K562 (cell line): ENCODE data around the gene EMD. TPM values are rescaled to one million over a fixed set of nuclear protein-coding genes. Genes with fewer than 3 reads are reported as not detected.

Experiments used
- CBX2 ChIP-seq: fragments of 200-600 bp; sonication (generic); IDR thresholded peaks from one replicate; pipeline ENCODE4 v1.6.1; 2012; ENCODE audit warnings: mild to moderate bottlenecking, low read length, inconsistent platforms; ENCODE audit not compliant: insufficient read depth, poor library complexity, severe bottlenecking
- CBX5 ChIP-seq: IDR thresholded peaks from 2 replicates; pipeline ENCODE4 v1.6.1; 2014; ENCODE audit warnings: low read depth, borderline replicate concordance
- CC2D1A ChIP-seq: fragments of 450-650 bp; IDR thresholded peaks from 2 replicates; pipeline ENCODE4 v1.6.1; 2017; ENCODE audit warnings: mild to moderate bottlenecking
- E2F3 ChIP-seq: fragments of 250-450 bp; sonication (Bioruptor Pico); IDR thresholded peaks from 2 replicates; pipeline ENCODE4 v1.4.0; 2020; ENCODE audit warnings: mild to moderate bottlenecking
- EGR1 ChIP-seq: fragments of 450-650 bp; conservative IDR thresholded peaks from 2 replicates; pipeline ENCODE4 v1.6.1; 2017; ENCODE audit warnings: mild to moderate bottlenecking
- L3MBTL2 ChIP-seq: fragments of 450-650 bp; IDR thresholded peaks from 2 replicates; pipeline ENCODE4 v1.6.1; 2016; ENCODE audit warnings: mild to moderate bottlenecking, moderate library complexity
- MTF1 ChIP-seq: fragments of 250-450 bp; sonication (Bioruptor Pico); IDR thresholded peaks from 2 replicates; pipeline ENCODE4 v1.9.0; 2021; ENCODE audit warnings: moderate library complexity, mild to moderate bottlenecking, inconsistent platforms, borderline replicate concordance
- MXI1 ChIP-seq: IDR thresholded peaks from 2 replicates; pipeline ENCODE4 v1.6.1; 2011; ENCODE audit warnings: low read depth, mild to moderate bottlenecking, improper control_type of control experiment, low read length
- RFX1 ChIP-seq: fragments of 450-650 bp; IDR thresholded peaks from 2 replicates; pipeline ENCODE4 v1.6.1; 2016; ENCODE audit warnings: mild to moderate bottlenecking, moderate library complexity
- TCFL5 ChIP-seq: fragments of 250-450 bp; sonication (Bioruptor Pico); conservative IDR thresholded peaks from 2 replicates; pipeline ENCODE4 v1.6.1; 2021; ENCODE audit warnings: mild to moderate bottlenecking, moderate library complexity, matching md5 sums
- TEAD1 ChIP-seq, 2 experiments: fragments of 450-650 bp in 1 of 2; sonication (generic) in 1 of 2; formaldehyde crosslinking; IDR thresholded peaks; 2 replicates each; pipeline versions ENCODE4 v1.4.0 to v1.8.0; 2020 to 2022; ENCODE audit warnings: mild to moderate bottlenecking in 2 of 2, missing genetic modification reagents in 1 of 2
- polyA plus RNA-seq, 8 experiments: library from polyadenylated mRNA; depleted of rRNA in 4 of 8; stranded (reverse) in 5 of 8; unstranded in 3 of 8; fragments of >200 nt; fragmentation: Nextera tagmentation in 2 of 8; fragmentation: Illumina TruSeq in 1 of 8; extraction: Ambion mirVana in 2 of 8; extraction: Trizol in 1 of 8; gene quantifications; 2 replicates each; pipeline versions ENCODE4 v1.2.1 to v1.2.3, GENCODE V29; 2011 to 2014; ENCODE audit warnings: inconsistent platforms in 1 of 8, missing spikeins in 1 of 8
- total RNA-seq, 7 experiments: library from RNA; depleted of rRNA in 6 of 7; stranded (reverse); fragments of >200 nt in 6 of 7; fragmentation: Illumina TruSeq in 2 of 7; extraction: Trizol in 2 of 7; gene quantifications; 2 replicates each; pipeline versions ENCODE4 v1.2.1 to v1.2.3, GENCODE V29; 2011 to 2021; ENCODE audit warnings: low replicate concordance in 1 of 7
- TF ChIP-seq, protein P1 (sequence below): fragments of 250-450 bp; sonication (Bioruptor Pico); IDR thresholded peaks from 2 replicates; pipeline ENCODE4 v1.4.0; 2020
- TF ChIP-seq, protein P2 (sequence below): fragments of 250-450 bp; sonication (Bioruptor Pico); IDR thresholded peaks from 2 replicates; pipeline ENCODE4 v1.4.0; 2020
- TF ChIP-seq, protein P3 (sequence below): fragments of 450-650 bp; formaldehyde crosslinking; IDR thresholded peaks from 2 replicates; pipeline ENCODE4 v1.4.0; 2022; ENCODE audit warnings: missing genetic modification characterization
- TF ChIP-seq, protein P4 (sequence below): sonication (generic); formaldehyde crosslinking; IDR thresholded peaks from 2 replicates; pipeline ENCODE4 v1.8.1; 2022; ENCODE audit warnings: missing genetic modification reagents
- TF ChIP-seq, protein P5 (sequence below): sonication (generic); formaldehyde crosslinking; IDR thresholded peaks from 2 replicates; pipeline ENCODE4 v1.8.0; 2022; ENCODE audit warnings: mild to moderate bottlenecking, missing genetic modification reagents

The EMD gene
- total and polyA plus RNA-seq, 9 of the 15 experiments (the other 6 are each of a cell fraction or from before 2014, with no cell fraction given) = 2.3 to 206 (median 61.9) TPM

GRCh38 chrX:154369449-154370299 is 9.4 kb upstream of the EMD start (continued):
- TF ChIP-seq, protein P1, sequence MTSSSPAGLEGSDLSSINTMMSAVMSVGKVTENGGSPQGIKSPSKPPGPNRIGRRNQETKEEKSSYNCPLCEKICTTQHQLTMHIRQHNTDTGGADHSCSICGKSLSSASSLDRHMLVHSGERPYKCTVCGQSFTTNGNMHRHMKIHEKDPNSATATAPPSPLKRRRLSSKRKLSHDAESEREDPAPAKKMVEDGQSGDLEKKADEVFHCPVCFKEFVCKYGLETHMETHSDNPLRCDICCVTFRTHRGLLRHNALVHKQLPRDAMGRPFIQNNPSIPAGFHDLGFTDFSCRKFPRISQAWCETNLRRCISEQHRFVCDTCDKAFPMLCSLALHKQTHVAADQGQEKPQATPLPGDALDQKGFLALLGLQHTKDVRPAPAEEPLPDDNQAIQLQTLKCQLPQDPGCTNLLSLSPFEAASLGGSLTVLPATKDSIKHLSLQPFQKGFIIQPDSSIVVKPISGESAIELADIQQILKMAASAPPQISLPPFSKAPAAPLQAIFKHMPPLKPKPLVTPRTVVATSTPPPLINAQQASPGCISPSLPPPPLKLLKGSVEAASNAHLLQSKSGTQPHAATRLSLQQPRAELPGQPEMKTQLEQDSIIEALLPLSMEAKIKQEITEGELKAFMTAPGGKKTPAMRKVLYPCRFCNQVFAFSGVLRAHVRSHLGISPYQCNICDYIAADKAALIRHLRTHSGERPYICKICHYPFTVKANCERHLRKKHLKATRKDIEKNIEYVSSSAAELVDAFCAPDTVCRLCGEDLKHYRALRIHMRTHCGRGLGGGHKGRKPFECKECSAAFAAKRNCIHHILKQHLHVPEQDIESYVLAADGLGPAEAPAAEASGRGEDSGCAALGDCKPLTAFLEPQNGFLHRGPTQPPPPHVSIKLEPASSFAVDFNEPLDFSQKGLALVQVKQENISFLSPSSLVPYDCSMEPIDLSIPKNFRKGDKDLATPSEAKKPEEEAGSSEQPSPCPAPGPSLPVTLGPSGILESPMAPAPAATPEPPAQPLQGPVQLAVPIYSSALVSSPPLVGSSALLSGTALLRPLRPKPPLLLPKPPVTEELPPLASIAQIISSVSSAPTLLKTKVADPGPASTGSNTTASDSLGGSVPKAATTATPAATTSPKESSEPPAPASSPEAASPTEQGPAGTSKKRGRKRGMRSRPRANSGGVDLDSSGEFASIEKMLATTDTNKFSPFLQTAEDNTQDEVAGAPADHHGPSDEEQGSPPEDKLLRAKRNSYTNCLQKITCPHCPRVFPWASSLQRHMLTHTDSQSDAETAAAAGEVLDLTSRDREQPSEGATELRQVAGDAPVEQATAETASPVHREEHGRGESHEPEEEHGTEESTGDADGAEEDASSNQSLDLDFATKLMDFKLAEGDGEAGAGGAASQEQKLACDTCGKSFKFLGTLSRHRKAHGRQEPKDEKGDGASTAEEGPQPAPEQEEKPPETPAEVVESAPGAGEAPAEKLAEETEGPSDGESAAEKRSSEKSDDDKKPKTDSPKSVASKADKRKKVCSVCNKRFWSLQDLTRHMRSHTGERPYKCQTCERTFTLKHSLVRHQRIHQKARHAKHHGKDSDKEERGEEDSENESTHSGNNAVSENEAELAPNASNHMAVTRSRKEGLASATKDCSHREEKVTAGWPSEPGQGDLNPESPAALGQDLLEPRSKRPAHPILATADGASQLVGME (CRISPR knock-in tag) = no peak
- peak; percentile 76 for TF ChIP-seq EGR1
- TF ChIP-seq MXI1 = no peak
- no peak for TF ChIP-seq RFX1
- no peak for TF ChIP-seq L3MBTL2
- no peak for TF ChIP-seq CBX2
- TF ChIP-seq TCFL5 (CRISPR knock-in tag) = no peak
- TF ChIP-seq E2F3 (CRISPR knock-in tag) = no peak
- TF ChIP-seq, protein P2, sequence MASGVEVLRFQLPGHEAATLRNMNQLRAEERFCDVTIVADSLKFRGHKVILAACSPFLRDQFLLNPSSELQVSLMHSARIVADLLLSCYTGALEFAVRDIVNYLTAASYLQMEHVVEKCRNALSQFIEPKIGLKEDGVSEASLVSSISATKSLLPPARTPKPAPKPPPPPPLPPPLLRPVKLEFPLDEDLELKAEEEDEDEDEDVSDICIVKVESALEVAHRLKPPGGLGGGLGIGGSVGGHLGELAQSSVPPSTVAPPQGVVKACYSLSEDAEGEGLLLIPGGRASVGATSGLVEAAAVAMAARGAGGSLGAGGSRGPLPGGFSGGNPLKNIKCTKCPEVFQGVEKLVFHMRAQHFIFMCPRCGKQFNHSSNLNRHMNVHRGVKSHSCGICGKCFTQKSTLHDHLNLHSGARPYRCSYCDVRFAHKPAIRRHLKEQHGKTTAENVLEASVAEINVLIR (CRISPR knock-in tag) = no peak
- TF ChIP-seq, protein P3, sequence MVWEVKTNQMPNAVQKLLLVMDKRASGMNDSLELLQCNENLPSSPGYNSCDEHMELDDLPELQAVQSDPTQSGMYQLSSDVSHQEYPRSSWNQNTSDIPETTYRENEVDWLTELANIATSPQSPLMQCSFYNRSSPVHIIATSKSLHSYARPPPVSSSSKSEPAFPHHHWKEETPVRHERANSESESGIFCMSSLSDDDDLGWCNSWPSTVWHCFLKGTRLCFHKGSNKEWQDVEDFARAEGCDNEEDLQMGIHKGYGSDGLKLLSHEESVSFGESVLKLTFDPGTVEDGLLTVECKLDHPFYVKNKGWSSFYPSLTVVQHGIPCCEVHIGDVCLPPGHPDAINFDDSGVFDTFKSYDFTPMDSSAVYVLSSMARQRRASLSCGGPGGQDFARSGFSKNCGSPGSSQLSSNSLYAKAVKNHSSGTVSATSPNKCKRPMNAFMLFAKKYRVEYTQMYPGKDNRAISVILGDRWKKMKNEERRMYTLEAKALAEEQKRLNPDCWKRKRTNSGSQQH (CRISPR knock-in tag) = no peak
- no peak for TF ChIP-seq CBX5
- no peak for TF ChIP-seq CC2D1A
- TF ChIP-seq, protein P4, sequence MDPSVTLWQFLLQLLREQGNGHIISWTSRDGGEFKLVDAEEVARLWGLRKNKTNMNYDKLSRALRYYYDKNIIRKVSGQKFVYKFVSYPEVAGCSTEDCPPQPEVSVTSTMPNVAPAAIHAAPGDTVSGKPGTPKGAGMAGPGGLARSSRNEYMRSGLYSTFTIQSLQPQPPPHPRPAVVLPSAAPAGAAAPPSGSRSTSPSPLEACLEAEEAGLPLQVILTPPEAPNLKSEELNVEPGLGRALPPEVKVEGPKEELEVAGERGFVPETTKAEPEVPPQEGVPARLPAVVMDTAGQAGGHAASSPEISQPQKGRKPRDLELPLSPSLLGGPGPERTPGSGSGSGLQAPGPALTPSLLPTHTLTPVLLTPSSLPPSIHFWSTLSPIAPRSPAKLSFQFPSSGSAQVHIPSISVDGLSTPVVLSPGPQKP (CRISPR knock-in tag) = no peak
- no peak for TF ChIP-seq MTF1
- TF ChIP-seq TEAD1 (CRISPR knock-in tag; IDR thresholded peaks at IDR 0.05) = no peak
- TF ChIP-seq, protein P5, sequence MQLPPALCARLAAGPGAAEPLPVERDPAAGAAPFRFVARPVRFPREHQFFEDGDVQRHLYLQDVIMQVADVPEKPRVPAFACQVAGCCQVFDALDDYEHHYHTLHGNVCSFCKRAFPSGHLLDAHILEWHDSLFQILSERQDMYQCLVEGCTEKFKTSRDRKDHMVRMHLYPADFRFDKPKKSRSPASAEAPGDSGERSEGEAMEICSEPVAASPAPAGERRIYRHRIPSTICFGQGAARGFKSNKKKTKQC (CRISPR knock-in tag) = no peak
